HCT116 (cell line): ENCODE measurements around the gene OSCP1.

ENCODE experiments used
- ATF3 ChIP-seq: IDR thresholded peaks from 2 replicates; pipeline ENCODE4 v1.6.1; 2012
- CTCF ChIP-seq, 3 experiments: fragments of 200-600 bp in 1 of 3; sonication (generic) in 1 of 3; IDR thresholded peaks in 2 of 3; conservative IDR thresholded peaks in 1 of 3; 2 replicates each; pipeline ENCODE4 v1.5.1; 2012 to 2017; ENCODE audit warnings: low read depth in 2 of 3, low read length in 2 of 3, antibody characterized with exemption in 1 of 3, borderline replicate concordance in 1 of 3, control low read depth in 1 of 3, mild to moderate bottlenecking in 1 of 3, mixed read lengths in 1 of 3, mixed run types in 1 of 3, moderate library complexity in 1 of 3; ENCODE audit not compliant: insufficient read depth in 1 of 3
- EZH2 ChIP-seq: fragments of 200-600 bp; sonication (generic); IDR thresholded peaks from 2 replicates; pipeline ENCODE4 v1.6.1; 2017; ENCODE audit warnings: antibody characterized with exemption, mixed run types
- EZH2phosphoT487 ChIP-seq: fragments of 200-600 bp; IDR thresholded peaks from 2 replicates; pipeline ENCODE4 v1.6.1; 2018; ENCODE audit warnings: antibody characterized with exemption, borderline replicate concordance
- FOSL1 ChIP-seq: IDR thresholded peaks from 2 replicates; pipeline ENCODE4 v1.6.1; 2012; ENCODE audit warnings: low read depth
- MAX ChIP-seq: IDR thresholded peaks from 2 replicates; pipeline ENCODE4 v1.6.1; 2012
- POLR2A ChIP-seq: IDR thresholded peaks from 2 replicates; pipeline ENCODE4 v1.7.0; 2011; ENCODE audit warnings: borderline replicate concordance; ENCODE audit not compliant: insufficient read depth, insufficient read length; ENCODE audit errors: extremely low read depth
- POLR2AphosphoS5 ChIP-seq: IDR thresholded peaks from 2 replicates; pipeline ENCODE4 v1.6.1; 2011; ENCODE audit warnings: mild to moderate bottlenecking, low read depth, low read length, moderate library complexity
- RAD21 ChIP-seq: IDR thresholded peaks from 2 replicates; pipeline ENCODE4 v1.6.1; 2012; ENCODE audit warnings: low read depth, mild to moderate bottlenecking
- REST ChIP-seq: IDR thresholded peaks from 2 replicates; pipeline ENCODE4 v1.6.1; 2012; ENCODE audit warnings: low read depth
- SP1 ChIP-seq: IDR thresholded peaks from 2 replicates; pipeline ENCODE4 v1.6.1; 2012; ENCODE audit warnings: low read depth
- ZFX ChIP-seq: fragments of 450-650 bp; IDR thresholded peaks from 2 replicates; pipeline ENCODE4 v1.6.1; 2017
- ZNF274 ChIP-seq: fragments of 200-500 bp; sonication (Bioruptor generic); IDR thresholded peaks from 2 replicates; pipeline ENCODE4 v1.6.1; 2014; ENCODE audit warnings: mild to moderate bottlenecking, low read depth, low read length, inconsistent platforms
- TF ChIP-seq, protein P1 (sequence below): IDR thresholded peaks from 2 replicates; pipeline ENCODE4 v1.6.1; 2011; ENCODE audit warnings: mild to moderate bottlenecking, low read length, moderate library complexity; ENCODE audit not compliant: insufficient replicate concordance; ENCODE audit errors: extremely low read depth

- TF ChIP-seq CTCF (IDR thresholded peaks at IDR 0.05 in 2 of 3, conservative IDR thresholded peaks at IDR 0.05 in 1 of 3; ENCODE audit: borderline replicate concordance in 1 of 3, insufficient read depth in 1 of 3, low read depth in 2 of 3, low read length in 2 of 3), result no peak
- no peak for TF ChIP-seq FOSL1
- no peak for TF ChIP-seq EZH2
- TF ChIP-seq ZFX, result no peak
- no peak for TF ChIP-seq REST
- no peak for TF ChIP-seq POLR2A
- no peak for TF ChIP-seq RAD21
- TF ChIP-seq, protein P1, sequence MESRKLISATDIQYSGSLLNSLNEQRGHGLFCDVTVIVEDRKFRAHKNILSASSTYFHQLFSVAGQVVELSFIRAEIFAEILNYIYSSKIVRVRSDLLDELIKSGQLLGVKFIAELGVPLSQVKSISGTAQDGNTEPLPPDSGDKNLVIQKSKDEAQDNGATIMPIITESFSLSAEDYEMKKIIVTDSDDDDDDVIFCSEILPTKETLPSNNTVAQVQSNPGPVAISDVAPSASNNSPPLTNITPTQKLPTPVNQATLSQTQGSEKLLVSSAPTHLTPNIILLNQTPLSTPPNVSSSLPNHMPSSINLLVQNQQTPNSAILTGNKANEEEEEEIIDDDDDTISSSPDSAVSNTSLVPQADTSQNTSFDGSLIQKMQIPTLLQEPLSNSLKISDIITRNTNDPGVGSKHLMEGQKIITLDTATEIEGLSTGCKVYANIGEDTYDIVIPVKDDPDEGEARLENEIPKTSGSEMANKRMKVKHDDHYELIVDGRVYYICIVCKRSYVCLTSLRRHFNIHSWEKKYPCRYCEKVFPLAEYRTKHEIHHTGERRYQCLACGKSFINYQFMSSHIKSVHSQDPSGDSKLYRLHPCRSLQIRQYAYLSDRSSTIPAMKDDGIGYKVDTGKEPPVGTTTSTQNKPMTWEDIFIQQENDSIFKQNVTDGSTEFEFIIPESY, result no peak
- no peak for TF ChIP-seq POLR2AphosphoS5
- no peak for TF ChIP-seq EZH2phosphoT487
- TF ChIP-seq MAX, result no peak
- TF ChIP-seq SP1, result no peak
- no peak for TF ChIP-seq ZNF274
- TF ChIP-seq ATF3, result no peak
Observed at GRCh38 chr1:36493524-36493923, 43.3 kb upstream of the OSCP1 start.
